Left cardiac atrium (tissue), 4 donors: Measurements from ENCODE around the gene VSIG8. TPM values are rescaled to one million over a fixed set of nuclear protein-coding genes. Genes with fewer than 3 reads are reported as not detected.

Source experiments
- ATAC-seq, 2 donors: fragments of 200-7000 bp; cut with Tn5 transposase; one replicate each; pipeline ENCODE4 v1.9.1; 2020; ENCODE audit warnings: mild to moderate bottlenecking in 2 of 2, moderate library complexity in 2 of 2
- DNase-seq: peaks from one replicate; pipeline ENCODE4 v3.0.0-alpha.2; 2020
- intact Hi-C, 2 donors: fragments of 100-400 bp; cut with DNase I; formaldehyde crosslinking; loops; one replicate each; pipeline versions ENCODE4 v1.14.1 to v1.15.1; 2022 to 2023
- total RNA-seq, 2 donors: library from RNA; stranded (reverse); fragmentation: NEBNext Ultra II Directional; extraction: Animal tissue kit (Norgen Biotek cat#: 25700); gene quantifications; one replicate each; pipeline ENCODE4 v1.2.1, GENCODE V29; 2021
- donor health status: DM: no; HTN: yes; CAD: no.
- donor health status: DM: no; HTN: yes; CAD: no; lungs with severe emphysema.
- donor health status: DM: yes; HTN: yes; CAD: no.
- donor health status: Dilated cardiomyopathy.

VSIG8 gene
- total RNA-seq, 2 donors from 2014 or later = not detected

DNA sequence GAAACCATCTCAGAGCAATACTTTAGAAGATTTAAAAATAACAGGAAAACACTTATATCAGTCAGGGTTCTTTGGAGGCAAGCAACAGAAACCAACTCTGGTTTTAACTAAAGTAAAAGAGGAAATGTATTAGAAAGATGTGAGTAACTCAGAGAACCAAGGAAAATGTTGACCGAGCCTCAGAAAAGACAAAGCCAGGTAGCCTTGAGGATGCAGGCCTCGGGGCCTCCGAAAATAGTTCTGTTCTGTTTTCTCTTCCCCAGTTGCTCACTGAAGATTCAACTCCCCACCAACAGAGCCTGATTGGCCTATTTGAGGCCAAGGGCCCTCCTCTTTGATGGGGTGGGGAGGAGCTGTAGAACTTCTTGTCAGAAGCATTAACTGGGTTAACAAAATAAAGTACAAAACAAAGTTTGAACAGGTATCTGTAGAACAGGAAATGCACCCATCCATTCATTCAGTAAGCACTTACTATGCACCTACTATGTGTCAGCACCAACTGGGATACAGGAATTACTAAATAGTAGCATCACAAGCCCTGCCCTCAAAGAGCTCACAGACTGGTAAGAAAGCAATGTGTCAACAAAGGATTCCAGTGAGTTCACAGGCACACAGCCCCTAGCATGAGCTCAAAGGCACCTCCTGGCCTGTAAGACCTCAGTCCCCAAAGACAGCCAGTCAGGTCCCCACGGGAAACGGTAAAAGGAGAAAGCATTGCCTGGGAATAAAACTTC, 23.2 kb downstream of the VSIG8 start:
- no peak for DNase-seq
- no peak for ATAC-seq
- intact Hi-C loops = no loop called here

DNA sequence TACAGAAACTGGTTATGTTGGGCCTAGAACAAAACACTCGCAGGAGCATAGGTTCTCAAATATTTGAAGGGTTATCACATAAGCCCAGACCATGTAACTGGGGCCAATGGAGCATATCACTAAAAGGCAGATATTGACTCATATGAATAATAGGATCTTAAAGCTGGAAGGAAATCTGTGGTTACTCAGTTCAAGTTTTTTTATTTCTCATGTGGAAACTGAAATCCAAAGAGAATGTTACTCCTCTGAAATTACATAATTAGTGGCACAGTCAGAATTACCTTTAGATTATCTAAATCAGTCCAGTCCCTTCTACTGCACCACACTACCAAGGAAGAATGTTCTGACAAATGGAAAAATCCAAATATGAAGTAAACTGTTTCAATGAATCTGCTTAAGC, 23.7 kb downstream of the VSIG8 start:
- DNase-seq (no peak), ATAC-seq (no peak)
- intact Hi-C loops = no loop called here

DNA sequence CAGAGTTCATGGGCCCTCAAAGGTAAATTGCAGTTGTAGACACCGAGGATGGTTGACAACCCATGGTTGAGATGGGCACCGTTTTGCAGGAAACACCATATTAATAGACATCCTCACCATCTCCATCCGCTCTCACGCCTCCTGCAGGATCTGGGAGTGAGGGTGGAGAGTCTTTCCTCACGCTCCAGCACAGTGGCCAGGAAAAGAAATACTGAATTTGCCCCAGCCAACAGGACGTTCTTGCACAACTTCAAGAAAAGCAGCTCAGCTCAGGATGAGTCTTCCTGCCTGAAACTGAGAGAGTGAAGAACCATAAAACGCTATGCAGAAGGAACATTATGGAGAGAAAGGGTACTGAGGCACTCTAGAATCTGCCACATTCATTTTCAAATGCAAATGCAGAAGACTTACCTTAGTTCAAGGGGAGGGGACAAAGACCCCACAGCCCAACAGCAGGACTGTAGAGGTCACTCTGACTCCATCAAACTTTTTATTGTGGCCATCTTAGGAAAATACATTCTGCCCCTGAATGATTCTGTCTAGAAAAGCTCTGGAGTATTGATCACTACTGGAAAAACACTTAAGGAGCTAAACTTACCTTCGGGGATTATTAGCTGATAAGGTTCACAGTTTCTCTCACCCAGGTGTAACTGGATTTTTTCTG, 26.5 kb downstream of the VSIG8 start:
- intact Hi-C loops = no loop called here

DNA sequence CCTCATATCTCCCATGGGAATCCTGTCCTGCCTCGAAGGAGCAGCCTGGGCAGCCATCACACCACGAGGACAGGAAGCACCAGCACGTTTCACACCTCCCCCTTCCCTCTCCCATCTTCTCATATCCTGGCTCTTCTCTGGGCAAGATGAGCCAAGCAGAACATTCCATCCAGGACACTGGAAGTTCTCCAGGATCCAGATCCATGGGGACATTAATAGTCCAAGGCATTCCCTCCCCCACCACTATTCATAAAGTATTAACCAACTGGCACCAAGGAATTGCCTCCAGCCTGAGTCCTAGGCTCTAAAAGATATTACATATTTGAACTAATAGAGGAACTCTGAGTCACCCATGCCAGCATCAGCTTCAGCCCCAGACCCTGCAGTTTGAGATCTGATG, 27.1 kb downstream of the VSIG8 start:
- DNase-seq (no peak), ATAC-seq (no peak)
- intact Hi-C loops = no loop called here

More for the DNA sequence above, 26.5 kb downstream of the VSIG8 start:
- no peak for DNase-seq
- ATAC-seq = no peak

DNA sequence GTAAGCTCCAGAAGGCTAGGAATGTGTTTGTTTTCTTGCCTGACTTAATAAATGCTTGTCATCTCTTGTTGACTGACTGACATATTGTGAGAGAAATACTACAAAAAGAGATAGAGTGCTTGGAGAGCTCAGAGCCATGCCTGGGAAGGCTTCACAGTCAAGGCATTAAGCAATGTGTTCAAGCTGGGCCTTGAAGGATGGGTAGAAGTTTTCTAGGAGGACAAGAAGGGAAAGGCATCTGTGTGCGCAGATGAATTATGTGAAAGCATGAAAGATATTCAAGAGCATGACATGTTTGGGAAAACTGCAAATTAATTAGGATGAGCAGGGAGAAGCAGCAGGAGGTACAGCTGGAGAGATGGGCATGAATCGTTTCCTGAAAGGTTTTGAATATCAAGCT, 30.1 kb downstream of the VSIG8 start:
- DNase-seq (no peak), ATAC-seq (no peak)
- intact Hi-C loops = no loop called here

DNA sequence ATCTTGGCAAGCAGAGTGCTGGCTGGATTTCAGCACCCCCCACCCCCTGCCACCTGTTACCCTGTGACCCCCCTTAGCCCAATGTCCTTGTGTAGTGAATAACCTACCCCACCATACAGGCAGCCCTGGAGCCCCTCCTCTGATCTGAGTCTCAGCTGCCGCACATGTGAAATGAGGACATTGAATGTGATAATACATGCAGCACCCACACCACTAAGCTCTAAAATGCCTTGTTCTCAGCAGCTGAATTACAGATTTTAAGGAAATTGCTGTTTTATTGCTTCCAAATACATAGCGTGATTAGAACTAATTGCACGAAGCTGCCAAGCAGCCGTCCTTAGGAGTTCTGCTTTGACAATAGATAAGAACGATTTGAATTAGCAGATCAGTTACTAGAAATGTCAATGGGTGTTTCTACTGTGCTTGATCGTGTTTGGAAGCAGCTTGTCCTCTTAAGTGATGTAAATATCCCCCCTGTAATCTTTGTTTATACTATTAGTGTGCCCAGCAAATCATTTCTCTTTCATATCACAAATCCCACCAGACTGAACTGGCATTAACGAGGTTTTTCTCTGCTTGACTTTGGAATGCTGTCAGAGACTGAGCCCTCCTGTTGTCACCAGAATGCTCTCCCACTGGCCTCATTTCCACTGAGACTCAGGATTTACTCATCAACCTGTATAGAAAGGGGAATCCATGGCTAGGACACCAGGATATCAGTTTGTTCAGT, 30.9 kb downstream of the VSIG8 start:
- intact Hi-C loops = no loop called here
- ATAC-seq (no peak), DNase-seq (no peak)

DNA sequence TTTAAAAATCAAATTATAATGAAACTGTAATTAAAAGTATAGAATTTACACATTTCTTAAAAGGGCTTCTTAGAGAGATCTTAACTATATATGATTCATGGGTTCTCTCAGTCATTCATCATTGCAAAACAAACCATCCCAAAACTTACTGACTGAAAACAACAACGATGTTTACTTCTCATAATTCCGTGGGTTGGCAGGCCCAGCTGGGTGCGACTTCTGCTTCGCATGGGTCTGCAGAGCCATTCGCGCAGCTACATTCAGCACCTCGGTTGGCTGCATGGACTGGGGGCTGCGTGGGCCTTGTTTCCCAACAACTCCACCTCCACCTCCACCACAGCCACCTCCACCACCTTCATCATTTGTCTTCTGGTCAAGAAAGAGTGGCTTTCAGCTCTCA, 31.7 kb downstream of the VSIG8 start:
- no peak for ATAC-seq
- DNase-seq = no peak
- intact Hi-C loops = no loop called here

DNA sequence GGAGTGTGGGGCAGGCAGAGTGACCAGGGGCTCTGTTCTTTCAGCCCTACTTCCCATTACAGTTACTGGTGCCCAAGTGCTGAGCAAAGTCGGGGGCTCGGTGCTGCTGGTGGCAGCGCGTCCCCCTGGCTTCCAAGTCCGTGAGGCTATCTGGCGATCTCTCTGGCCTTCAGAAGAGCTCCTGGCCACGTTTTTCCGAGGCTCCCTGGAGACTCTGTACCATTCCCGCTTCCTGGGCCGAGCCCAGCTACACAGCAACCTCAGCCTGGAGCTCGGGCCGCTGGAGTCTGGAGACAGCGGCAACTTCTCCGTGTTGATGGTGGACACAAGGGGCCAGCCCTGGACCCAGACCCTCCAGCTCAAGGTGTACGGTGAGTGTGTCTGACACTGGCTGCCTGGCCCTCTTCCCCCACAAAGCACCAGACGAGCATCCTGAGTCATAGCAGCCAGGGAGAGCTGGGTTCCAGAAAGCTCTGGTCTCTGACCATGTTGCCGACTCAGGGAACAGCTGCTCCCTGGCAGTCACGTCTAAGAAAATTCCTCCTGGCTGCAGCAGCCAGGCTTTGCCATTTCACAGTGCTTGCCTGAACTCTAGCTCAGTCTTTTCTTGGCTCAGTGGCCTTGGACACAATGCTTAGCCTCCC, 32.5 kb downstream of the VSIG8 start:
- peak; percentile 47 for DNase-seq
- peak; percentile 38 to 66 for ATAC-seq
- intact Hi-C loops = no loop called here

DNA sequence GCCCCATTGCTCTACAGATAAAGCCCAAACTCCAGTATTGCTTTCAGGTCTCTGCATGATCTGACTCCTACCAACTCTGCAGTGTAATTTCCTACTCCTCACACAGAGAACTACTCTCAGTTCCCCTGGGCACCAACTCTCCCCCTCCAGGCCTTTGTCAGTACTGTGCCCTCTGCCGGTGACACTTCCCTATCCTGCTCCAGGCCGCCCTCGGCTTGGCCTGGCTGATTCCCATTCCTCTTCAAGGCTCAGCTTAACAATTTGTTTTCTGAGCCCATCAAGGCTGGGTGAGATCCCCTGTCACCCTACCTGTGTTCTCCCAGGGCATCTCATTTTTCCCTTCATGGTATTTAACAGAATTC, 33.2 kb downstream of the VSIG8 start:
- intact Hi-C loops = no loop called here
- DNase-seq (peak; percentile 49), ATAC-seq (peak; percentile 68 to 75)

DNA sequence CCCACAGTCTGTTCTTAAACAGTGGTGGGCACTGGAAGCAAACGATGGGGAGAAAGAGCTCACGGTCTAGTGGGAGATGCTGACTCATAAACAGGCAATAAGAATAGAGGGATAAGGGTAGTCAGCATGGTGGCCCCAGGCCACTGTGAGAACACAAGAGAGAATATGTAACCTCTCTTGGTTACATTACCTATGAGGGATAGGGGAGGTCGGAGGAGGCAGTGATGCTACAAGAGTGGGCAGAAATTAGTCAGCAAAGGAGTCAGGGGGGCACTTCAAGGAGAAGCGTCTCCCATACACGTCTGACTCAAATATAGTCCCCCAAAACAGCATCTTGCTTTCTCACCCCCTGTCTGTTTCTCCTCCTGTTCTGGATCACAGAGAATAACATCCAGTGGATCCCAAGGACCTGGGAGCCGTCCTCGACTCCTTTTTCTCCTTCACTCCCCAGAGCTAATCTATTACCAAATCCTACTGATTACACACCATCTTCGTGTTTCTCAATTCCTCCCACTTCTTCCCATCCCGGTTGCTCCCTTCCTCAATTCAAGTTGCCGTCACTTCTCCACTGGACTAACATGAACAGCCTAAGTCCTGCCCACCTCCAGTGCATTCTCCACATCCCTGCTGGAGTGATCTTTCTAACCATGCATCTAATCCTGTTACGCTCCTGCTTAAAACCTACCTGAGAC, 33.7 kb downstream of the VSIG8 start:
- no peak for DNase-seq
- intact Hi-C loops = no loop called here
- ATAC-seq = no peak

DNA sequence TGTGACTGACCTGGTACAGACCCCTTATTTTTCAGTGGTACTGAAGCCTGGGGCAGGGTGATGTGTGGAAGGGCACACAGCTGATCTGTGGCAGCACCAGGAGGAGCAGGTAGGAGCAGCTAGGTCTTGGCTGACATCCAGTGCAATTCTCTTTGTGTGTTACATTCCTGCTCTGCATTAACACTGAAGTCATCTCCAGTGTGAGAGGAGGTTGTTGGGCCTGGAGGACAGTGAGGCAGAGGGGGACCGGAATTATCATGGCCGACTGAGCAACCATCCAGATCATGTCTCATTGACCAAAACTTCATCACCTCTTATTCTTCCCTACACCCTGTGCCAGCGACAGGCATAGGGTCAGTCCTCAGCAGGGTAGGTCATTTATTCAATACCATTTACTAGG, 34.3 kb downstream of the VSIG8 start:
- intact Hi-C loops = no loop called here
- no peak for ATAC-seq
- no peak for DNase-seq

DNA sequence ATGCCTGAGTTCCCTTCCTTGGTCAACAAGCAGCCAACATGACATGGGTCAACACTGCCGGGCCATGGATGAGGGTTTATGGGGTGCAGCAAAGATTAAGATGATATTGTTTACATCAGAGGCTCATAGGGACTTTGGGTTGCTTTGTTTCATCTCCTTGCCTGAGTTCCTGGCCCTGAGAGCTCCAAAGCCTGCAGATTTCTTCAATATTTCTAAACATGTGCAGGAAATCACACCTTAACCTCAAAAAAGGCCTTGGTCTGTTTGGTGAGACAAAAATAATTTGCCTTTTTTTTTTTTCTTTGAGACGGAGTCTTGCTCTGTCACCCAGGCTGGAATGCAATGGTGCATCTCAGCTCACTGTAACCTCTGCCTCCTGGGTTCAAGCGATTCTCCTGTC, 34.9 kb downstream of the VSIG8 start:
- intact Hi-C loops = no loop called here
- DNase-seq = no peak
- ATAC-seq = no peak

DNA sequence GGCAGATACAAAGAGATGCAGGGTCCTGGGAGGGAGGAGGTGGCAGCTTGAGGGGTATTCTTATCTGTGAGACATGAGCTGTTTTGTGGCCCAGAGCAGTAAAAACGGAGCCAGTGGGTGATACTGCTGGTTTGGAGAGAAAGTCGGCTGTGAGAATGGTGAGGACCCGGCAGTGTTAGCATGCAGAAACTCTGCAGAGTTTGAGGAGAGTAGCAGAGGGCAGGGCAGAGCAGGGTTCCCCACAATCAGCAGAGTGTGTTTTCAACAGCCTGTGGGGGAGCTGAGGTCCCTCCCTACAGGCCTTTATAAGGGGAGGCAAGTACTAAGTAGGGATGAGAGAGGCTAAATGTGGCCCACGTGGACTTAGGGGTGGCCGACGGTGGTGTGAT, 35.4 kb downstream of the VSIG8 start:
- DNase-seq (no peak), ATAC-seq (peak in 1 of 2 donors; percentile 4)
- intact Hi-C loops = no loop called here

DNA sequence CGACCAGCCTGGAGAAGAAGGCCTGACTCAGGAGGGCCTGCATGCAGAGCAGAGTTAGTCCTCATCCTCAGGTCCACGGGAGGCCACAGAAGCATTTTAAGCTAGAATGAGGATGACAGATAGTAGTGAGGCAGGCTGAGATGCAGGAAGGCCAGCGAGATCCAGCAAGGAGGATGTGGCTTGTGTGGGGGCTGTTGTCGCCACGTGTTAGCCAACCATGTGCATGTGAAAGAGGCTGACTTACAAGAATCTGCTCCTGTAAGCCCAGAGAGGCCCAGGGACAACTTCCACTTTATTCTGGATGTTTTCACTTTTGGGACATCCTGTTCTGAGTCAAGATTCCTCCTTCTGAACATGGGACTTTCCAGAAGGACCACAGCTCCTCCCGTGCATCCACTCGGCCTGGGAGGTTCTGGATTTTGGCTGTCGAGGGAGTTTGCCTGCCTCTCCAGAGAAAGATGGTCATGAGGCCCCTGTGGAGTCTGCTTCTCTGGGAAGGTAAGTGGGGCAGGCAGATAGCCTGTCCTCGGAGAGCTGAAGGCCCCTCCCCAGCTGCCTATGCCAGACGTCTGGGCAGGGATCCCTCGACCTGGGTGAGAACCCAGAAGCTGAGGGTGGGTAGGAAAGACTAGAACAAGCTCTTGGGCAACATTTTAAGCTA, 35.9 kb downstream of the VSIG8 start, which contains the start of gene SLAMF8:
SLAMF8 (plus strand) TSS at position 433 of the 661 bp plus-strand sequence; CDS start at position 459, 26 bp downstream.
- intact Hi-C loops = no loop called here
- DNase-seq (peak; percentile 44), ATAC-seq (peak; percentile 52 to 66)

DNA sequence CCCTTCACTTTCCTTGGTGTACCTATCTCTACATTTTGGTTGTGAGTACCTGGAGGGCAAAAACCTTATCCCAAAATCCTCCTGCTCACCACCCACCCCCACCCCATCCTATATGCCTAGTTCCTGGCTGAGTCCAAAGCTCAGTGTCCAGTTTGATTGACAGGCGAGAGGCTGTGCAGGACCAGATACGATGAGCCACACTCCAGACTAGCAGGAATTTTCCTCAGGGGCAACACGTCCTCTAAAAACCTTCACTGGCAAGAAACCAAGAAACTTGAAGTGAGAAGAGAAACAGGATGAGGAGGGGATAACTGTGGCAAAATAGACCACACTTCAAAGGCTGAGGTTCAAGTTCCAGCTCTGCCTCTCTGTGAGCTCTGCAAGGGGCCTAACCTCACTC, 36.9 kb downstream of the VSIG8 start:
- DNase-seq (no peak), ATAC-seq (no peak)
- intact Hi-C loops = no loop called here

DNA sequence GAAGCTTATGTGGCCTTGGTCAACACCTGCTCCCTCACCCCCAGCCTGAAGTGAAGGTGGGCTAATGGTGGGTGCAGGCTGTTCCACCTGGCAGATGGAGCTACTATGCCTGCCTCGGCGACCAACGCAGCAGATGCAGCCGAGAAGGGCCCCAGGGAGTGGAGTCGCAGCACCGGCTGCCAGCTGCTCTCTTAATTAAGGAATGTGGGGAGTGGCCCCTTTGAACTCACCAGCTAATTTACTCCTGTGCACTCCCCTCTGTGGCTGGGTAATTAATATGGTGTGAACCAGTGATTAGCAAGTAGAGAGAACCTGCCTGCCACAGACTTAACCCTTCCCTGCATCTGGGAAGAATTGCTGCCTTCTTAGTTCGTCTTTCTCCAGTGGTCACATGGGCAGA, 39.1 kb downstream of the VSIG8 start:
- no peak for DNase-seq
- intact Hi-C loops = no loop called here

DNA sequence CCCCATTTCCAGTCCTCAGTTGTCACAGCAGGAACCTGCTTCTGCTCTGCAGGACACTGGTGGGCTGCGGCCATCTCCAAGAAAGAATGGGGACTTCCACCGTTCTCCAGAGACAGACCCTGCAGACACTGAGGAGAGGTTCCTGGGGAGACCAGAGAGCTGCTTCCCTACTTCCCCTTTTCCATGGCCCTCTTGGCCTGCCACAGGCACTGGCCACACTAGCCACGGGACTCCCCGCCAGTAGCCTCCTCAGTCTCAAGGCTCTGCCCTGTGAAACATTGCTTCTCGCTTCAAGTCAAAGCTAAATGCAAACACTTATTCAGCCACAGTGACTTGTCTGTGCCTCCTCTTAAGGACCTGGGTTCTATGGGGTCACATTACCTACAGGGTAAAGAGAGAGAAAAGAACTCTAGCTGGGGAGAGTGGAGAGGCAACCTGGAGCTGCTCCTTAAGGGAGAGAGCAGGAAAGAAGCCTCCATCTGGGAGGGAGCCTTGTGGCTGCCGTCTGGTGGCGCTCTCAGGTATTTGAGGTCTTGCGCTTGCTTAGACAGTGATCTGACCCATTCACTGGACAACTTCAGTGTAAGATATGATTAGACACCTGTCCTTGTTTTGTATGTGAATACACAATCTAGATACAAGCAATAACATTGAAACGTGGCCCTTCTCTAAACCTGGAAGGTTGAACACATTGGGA, 41.1 kb downstream of the VSIG8 start:
- no peak for DNase-seq
- ATAC-seq = peak in 1 of 2 donors; percentile 37
- intact Hi-C loops = no loop called here

More for the DNA sequence above, 39.1 kb downstream of the VSIG8 start:
- ATAC-seq = no peak
